Epithelial cell of proximal tubule (primary cell): Measurements from ENCODE around the gene COL10A1. TPM values are rescaled to one million over a fixed set of nuclear protein-coding genes. Genes with fewer than 3 reads are reported as not detected.

Source experiments
- DNase-seq: peaks from one replicate; pipeline ENCODE4 v3.0.0-alpha.2; 2011; ENCODE audit warnings: low read depth
- H3K4me3 ChIP-seq: 2 replicates; pipeline ENCODE4 v1.5.1; 2011; ENCODE audit warnings: low read depth, mild to moderate bottlenecking, low read length
- total RNA-seq: library from RNA; depleted of rRNA; stranded (reverse); fragments of >200 nt; gene quantifications from 2 replicates; pipeline ENCODE4 v1.2.3, GENCODE V29; 2015
- TF ChIP-seq, protein P1 (sequence below): conservative IDR thresholded peaks from 2 replicates; pipeline ENCODE4 v1.5.1; 2012; ENCODE audit warnings: low read depth, mild to moderate bottlenecking, low read length

COL10A1 gene
- total RNA-seq, 1 donor from 2014 or later, result not detected

DNA sequence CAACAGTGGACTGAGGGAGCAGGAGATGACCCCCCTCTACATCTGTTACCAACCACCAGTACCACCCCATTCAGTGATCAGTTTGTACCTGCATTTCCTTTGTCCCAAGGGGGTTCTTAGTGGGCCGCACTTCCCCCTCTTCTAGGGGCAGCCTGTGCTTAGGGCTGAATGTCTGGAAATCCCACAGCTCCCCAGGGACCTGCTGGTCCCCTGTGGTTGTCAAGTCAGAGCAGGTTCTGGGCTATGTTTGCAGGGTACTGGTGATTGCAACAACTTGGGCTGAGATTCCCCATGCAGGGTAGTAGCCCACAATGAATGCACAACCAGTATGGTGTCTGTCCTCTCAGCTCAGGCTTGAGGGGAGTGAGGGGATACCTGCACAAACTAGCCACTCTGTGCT lies 39.7 kb upstream of the COL10A1 start:
- no peak for DNase-seq
- no peak overlapping the region for H3K4me3 ChIP-seq
- TF ChIP-seq, protein P1, sequence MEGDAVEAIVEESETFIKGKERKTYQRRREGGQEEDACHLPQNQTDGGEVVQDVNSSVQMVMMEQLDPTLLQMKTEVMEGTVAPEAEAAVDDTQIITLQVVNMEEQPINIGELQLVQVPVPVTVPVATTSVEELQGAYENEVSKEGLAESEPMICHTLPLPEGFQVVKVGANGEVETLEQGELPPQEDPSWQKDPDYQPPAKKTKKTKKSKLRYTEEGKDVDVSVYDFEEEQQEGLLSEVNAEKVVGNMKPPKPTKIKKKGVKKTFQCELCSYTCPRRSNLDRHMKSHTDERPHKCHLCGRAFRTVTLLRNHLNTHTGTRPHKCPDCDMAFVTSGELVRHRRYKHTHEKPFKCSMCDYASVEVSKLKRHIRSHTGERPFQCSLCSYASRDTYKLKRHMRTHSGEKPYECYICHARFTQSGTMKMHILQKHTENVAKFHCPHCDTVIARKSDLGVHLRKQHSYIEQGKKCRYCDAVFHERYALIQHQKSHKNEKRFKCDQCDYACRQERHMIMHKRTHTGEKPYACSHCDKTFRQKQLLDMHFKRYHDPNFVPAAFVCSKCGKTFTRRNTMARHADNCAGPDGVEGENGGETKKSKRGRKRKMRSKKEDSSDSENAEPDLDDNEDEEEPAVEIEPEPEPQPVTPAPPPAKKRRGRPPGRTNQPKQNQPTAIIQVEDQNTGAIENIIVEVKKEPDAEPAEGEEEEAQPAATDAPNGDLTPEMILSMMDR, result no peak

DNA sequence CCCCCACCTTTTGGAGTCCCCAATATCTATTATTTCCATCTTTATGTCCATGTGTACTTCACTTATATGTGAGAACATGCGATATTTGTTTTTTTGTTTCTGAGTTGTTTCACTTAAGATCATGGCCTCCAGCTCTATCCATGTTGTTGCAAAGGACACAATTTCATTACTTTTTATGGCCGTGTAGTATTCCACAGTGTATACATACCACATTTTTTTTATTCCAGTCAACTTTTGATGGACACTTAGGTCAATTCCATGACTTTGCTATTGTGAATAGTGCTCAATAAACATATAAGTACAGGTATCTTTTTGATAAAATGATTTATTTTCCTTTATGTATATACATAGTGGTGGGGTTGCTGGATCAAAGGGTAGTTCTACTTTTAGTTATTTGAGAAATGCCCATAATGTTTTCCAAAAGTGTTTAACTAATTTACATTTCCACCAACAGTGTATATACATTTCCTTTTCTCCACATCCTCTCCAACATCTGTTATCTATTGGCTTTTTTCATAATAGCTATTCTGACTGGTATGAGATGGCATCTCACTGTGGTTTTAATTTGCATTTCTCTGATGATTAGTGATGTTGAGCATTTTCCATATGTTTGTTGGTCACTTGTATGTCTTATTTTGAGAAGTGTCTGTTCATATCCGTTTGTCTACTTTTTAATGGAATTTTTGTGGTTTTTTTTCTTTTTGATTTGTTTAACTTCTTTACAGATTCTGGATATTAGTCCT lies 34.0 kb upstream of the COL10A1 start:
- TF ChIP-seq, protein P1, result no peak
- H3K4me3 ChIP-seq, result no peak overlapping the region
- no peak for DNase-seq

DNA sequence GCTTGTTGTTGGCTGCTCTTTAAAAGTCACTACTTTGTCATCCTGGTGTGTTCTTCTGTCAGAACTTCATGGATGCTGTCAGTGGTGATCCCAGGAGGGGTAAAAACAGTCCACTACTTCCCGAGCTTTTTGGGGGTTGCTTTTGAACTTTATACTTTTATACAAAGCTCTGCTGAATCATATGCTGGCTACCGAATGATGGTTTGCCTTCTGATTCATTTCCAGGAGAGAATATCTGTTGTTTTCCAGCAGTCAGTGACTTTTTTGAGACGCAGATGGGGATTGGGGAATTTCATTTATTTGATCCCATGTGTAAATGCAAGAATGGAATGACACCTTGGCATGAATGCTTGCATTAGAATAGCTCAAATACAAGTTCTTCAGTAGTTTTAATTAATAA lies 32.7 kb upstream of the COL10A1 start:
- no peak for DNase-seq
- TF ChIP-seq, protein P1, result no peak
- no peak overlapping the region for H3K4me3 ChIP-seq

DNA sequence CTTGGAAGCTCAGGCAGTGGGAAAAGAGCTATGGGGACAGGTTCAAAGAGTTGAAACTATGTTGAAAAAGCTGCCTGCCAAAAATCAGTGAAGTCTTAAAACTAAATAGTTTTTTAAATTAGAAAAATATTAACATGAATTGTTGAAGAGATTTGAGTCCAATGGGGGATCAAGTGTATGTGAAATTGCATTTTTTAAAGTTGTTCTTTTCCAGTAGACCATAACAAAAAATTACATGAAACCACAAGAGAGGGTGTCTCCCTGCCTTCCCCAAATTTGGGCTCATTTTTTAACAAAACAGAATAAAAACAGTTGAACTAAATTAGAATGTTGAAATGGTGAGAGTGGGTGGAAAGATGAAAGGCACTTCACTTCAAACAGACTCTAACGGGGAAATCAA lies 31.5 kb upstream of the COL10A1 start:
- TF ChIP-seq, protein P1, result no peak

DNA sequence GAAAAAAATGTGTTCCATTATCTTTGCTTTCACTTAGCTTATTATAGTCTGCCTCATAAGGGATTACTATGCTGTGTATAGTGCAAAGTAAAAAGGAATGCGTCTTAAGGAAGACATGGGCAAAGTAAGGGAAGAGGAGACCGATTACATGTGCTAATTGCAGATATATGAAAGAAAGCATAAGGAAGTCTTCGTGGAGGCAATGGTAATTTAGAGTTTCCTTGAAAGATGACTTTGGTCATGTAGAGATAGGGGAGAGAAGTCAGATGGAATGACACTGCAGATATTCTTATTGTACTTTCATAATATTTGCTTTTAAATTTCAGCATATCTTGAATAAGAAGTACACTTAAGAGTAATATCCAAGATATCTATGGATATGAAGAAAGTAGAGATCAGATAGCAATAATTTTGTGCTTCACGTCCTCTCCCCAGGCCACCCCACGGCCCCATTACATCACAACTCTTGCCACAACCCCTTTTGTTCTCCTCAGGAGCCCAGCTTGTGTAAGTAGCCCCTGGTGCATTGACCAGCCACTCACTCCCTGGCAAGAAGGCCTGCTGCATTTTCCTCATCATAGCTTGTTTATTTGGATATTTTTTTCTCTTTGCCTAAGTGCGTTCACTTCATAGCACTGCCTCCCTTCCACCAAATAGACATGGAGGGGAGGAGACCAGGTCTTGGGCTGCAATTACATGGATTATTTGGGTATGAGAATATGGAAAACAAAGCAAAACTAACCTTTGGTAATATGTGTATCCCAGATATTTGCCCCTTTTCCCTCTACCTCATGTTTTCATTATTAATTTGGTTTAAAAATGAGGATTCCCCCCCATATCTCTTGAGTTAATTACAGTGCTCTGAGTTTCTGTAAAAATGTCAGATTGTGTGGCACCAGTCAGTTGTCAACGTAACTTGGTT lies 30.7 kb upstream of the COL10A1 start:
- TF ChIP-seq, protein P1, result no peak
- H3K4me3 ChIP-seq, result no peak overlapping the region
- DNase-seq, result no peak

More for the DNA sequence above, 31.5 kb upstream of the COL10A1 start:
- DNase-seq, result no peak
- H3K4me3 ChIP-seq, result no peak overlapping the region

DNA sequence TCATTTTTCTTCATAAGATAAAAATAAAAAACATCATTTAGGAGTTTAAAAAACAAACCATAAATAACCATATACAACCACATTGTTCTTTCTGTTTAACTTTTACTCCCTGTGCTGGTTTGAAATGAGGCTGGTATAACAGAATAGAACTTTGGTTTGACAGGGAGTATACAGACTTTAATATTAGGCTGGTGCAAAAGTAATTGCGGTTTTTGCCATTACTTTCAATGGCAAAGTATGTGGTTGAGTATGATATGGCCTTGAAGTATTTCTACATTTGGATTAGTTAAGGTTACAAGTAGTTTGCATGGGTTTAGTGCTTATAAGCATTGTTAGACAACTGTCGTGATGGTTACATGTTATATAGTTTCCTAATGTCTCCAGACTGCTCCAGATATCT lies 29.0 kb upstream of the COL10A1 start:
- TF ChIP-seq, protein P1, result no peak
- no peak for DNase-seq
- H3K4me3 ChIP-seq, result no peak overlapping the region
